Measurements from ENCODE around the gene SPAG5.

SPAG5 gene

GRCh38 chr17:28598799-28599310, at the start of gene SPAG5:
TSS of gene SPAG5 (minus strand) at chr17:28599025. CDS start at chr17:28598946, 79 bp downstream.
- peak; percentile 46 for DNase-seq (ENCODE audit: low read depth)

GRCh38 chr17:28646039-28646754, 47.4 kb upstream of the SPAG5 start:
- DNase-seq (ENCODE audit: low read depth): no peak

GRCh38 chr17:28645576-28645939, 46.7 kb upstream of the SPAG5 start:
- no peak for DNase-seq (ENCODE audit: low read depth)

- DNase-seq (ENCODE audit: low read depth): peak; percentile 63
Observed at GRCh38 chr17:28644787-28645575, 46.2 kb upstream of the SPAG5 start, which contains the start of gene BLTP2. TSS of gene BLTP2 (minus strand) at chr17:28645158. CDS start at chr17:28645056, 102 bp downstream.

GRCh38 chr17:28643983-28644786, 45.4 kb upstream of the SPAG5 start:
- no peak for DNase-seq (ENCODE audit: low read depth)

GRCh38 chr17:28641579-28641978, 42.8 kb upstream of the SPAG5 start:
- no peak for DNase-seq (ENCODE audit: low read depth)

GRCh38 chr17:28635506-28635905, 36.7 kb upstream of the SPAG5 start:
- DNase-seq (ENCODE audit: low read depth): no peak

- DNase-seq (ENCODE audit: low read depth): no peak
Observed at GRCh38 chr17:28634206-28634865, 35.5 kb upstream of the SPAG5 start.

- no peak for DNase-seq (ENCODE audit: low read depth)
Observed at GRCh38 chr17:28626818-28627217, 28.0 kb upstream of the SPAG5 start.

- no peak for DNase-seq (ENCODE audit: low read depth)
Observed at GRCh38 chr17:28624148-28624547, 25.3 kb upstream of the SPAG5 start.

GRCh38 chr17:28623696-28624095, 24.9 kb upstream of the SPAG5 start:
- no peak for DNase-seq (ENCODE audit: low read depth)

GRCh38 chr17:28622186-28622585, 23.4 kb upstream of the SPAG5 start:
- no peak for DNase-seq (ENCODE audit: low read depth)

- no peak for DNase-seq (ENCODE audit: low read depth)
Observed at GRCh38 chr17:28620010-28620409, 21.2 kb upstream of the SPAG5 start.

GRCh38 chr17:28618464-28618863, 19.6 kb upstream of the SPAG5 start:
- no peak for DNase-seq (ENCODE audit: low read depth)

GRCh38 chr17:28616281-28616680, 17.5 kb upstream of the SPAG5 start:
- no peak for DNase-seq (ENCODE audit: low read depth)

GRCh38 chr17:28615260-28615940, 16.6 kb upstream of the SPAG5 start:
- DNase-seq (ENCODE audit: low read depth): no peak

- DNase-seq (ENCODE audit: low read depth): no peak
Observed at GRCh38 chr17:28613931-28614381, 15.1 kb upstream of the SPAG5 start, which contains the start of gene RSKR. TSS of gene RSKR (minus strand) at chr17:28614185. CDS start at chr17:28614161, 24 bp downstream.

GRCh38 chr17:28612936-28613872, 14.4 kb upstream of the SPAG5 start:
- no peak for DNase-seq (ENCODE audit: low read depth)

GRCh38 chr17:28612531-28612930, 13.7 kb upstream of the SPAG5 start:
- no peak for DNase-seq (ENCODE audit: low read depth)

- no peak for DNase-seq (ENCODE audit: low read depth)
Observed at GRCh38 chr17:28610376-28610775, 11.6 kb upstream of the SPAG5 start.

All from GM04503 (cell line).